Measurements from ENCODE around the gene KRTAP5-8. TPM values are rescaled to one million over a fixed set of nuclear protein-coding genes. Genes with fewer than 3 reads are reported as not detected.
"Not testable (repeated sequence)": the region's sequence is repeated elsewhere in the genome, so short reads cannot be mapped to it uniquely, and the experiment has no call there.

Gene KRTAP5-8
- total RNA-seq, 1 experiment from 2014 or later, result 0.26 TPM

DNA sequence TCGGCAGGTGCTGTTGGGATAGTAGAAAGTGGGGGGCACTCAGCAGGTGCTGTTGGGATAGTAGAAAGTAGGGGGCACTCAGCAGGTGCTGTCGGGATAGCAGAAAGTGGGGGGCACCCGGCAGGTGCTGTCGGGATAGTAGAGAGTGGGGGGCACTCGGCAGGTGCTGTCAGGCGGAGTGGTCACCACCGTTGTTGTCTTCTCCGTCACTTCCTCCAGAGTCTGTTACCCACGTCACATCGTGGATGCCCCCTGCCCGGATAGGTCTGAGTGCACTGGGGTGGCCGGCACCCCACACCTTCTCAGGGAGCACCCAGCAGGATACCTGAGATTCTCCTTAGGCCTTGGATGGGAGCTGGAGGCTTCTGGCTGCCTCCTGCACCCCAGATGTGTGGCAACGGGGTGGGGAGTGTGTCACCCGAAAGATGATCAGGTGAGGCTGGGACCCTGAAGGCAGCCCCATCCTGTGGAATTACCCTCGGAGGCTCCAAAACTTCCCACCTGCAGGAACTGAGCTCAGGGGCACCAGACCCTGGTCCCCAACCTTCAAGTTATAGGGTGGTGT lies 34.9 kb upstream of the KRTAP5-8 start:
- in situ Hi-C loops (cut with HindIII; ENCODE audit: low pct_unique_long_range_greater_than_20kb, low sequenced_read_pairs), result no loop called here
- no peak for DNase-seq (ENCODE audit: low read depth, low spot score)

DNA sequence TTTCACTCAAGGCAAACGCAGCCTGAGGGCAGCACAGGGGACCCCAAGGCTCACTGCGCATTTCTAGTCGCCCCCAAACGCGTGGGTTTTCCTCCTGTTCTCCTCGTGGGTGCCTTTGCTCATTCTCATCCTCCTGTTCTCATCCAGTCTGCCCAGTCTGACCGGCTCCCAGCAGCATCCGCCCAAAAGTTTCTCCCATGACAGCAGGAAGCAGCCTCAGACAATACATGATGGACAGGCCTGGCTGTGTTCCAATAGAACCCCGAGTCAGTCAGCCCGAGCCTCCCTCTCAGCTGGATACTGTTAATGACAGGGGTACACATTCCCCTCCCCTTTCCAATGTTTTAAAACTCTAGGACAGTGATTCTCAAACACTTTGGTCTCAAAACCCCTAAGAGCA lies 33.3 kb upstream of the KRTAP5-8 start:
- DNase-seq (ENCODE audit: low read depth, low spot score), result no peak
- in situ Hi-C loops (cut with HindIII; ENCODE audit: low pct_unique_long_range_greater_than_20kb, low sequenced_read_pairs), result no loop called here

DNA sequence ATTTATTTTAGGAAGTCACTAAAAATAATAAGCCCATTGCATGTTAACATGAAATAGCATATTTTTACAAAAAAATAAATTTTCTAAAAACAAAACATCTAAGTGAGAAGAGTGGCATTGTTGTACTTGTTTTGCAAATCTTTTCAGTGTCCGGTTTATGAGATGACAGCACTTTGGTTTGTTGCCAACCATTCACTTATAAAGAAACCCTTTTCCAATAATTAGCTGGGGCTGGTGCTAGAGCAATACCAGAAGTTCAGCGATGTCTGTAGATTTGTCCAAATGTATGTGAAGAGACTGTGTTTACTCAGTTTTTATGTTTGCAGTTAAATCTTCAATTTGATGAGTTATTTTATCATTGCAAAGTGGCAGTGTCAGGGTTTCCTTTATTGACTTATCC lies 32.8 kb upstream of the KRTAP5-8 start:
- in situ Hi-C loops (cut with HindIII; ENCODE audit: low pct_unique_long_range_greater_than_20kb, low sequenced_read_pairs), result no loop called here
- no peak for DNase-seq (ENCODE audit: low read depth, low spot score)

DNA sequence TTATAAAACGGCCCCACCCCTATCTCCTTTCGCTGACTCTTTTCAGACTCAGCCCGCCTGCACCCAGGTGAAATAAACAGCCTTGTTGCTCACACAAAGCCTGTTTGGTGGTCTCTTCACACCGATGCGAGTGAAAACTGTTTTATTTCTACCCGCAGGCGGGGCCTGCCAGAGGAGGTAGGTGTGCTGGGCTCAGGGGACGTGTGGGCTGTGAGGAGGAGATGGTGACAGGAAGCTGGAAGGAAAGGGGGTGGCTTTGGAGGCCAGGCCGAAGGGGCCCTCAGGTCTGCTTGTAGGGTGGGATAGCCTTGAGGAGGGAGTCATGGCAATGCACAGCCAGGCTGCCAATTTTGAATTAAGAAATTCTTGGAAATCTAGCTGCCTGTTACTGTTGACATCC lies 32.0 kb upstream of the KRTAP5-8 start:
- in situ Hi-C loops (cut with HindIII; ENCODE audit: low pct_unique_long_range_greater_than_20kb, low sequenced_read_pairs), result no loop called here

DNA sequence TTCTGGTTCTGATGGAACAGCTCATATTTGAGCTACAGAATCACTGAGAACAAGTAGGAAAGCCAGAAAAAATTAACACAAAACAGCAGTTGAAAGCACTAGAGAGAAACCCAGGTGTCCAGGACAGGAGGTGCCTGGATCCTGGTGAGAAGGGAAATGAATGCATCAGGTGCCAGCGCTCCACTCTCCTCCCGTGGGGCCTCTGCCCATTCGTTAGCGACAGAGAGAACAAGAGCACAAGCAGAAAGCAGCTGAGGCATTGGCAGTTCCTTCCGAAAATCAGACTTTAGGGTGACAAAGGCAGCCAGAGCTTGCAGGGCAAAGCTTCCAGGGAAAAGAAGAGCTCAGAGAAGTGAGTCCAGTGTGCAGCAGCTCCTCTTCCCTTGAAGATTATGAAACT lies 30.7 kb upstream of the KRTAP5-8 start:
- no peak for DNase-seq (ENCODE audit: low read depth, low spot score)
- in situ Hi-C loops (cut with HindIII; ENCODE audit: low pct_unique_long_range_greater_than_20kb, low sequenced_read_pairs), result no loop called here

More for the DNA sequence above, 32.0 kb upstream of the KRTAP5-8 start:
- no peak for DNase-seq (ENCODE audit: low read depth, low spot score)

DNA sequence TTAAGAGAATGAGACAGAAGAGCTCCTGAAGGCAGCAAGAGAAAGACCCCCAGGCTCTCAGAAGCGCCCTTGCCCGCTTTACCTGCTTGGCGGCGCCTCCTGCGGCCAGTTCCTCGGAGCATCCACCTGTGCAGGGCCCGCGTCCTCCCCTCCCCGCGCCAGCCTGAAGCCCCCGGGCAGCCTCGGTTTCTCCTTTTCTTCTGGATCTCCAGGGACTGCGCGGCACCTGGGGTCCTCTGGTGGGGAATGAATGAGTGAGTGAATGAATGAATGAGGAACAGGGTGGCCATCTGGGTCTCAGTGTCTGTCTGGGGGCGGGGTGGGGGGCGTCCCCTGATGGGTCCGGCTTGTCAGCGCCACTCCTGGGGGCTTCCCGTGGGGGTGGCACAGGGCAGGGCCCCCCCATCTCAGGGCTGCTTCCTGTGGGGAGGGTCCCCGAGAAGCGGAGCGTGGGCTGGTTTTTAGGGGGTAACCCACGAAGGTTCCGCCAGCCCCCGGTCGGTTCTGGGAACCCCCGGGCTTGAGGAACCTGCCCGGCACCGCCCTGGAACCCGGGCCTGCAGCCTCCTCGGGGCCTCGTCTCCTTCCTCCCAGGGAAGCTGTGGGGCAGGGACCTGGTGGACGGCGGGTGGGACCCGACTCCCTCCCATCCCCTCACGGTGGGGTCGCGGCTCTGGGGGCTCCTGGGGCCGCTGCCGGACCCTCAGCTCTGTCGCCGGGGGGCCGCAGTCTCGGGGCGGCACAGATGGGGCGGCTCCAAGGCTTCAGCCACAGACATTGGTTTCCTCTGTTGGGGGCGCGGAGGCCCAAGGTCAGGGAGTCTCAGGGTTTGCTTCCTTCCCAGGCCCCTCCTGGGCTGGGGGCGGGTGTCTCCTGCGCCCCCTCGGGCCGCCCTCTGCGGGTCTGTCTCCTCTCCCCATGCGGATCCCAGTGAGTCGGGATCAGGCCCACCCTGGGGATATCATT lies 19.0 kb upstream of the KRTAP5-8 start:
- in situ Hi-C loops (cut with HindIII; ENCODE audit: low pct_unique_long_range_greater_than_20kb, low sequenced_read_pairs), result no loop called here
- no peak for DNase-seq (ENCODE audit: low read depth, low spot score)

DNA sequence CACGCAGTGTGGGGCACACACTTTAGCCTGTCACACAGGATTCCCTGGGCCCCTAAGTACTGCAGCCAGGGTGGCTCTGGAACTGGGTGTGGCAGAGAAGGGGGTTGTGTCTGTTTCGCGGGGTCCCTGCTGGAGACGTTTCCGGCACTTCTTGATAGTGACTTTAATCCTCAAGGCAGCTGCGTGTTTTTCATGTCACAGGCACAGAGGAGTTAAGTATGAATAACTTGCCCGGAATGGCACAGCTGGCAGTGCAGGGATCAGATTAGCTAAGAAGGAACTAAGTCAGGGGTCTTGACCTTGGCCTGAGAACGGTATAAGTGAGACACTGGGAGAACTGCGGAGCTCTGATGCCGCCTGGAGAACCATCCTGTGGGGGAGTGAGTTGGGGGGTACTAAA lies 18.3 kb upstream of the KRTAP5-8 start:
- no peak for DNase-seq (ENCODE audit: low read depth, low spot score)
- in situ Hi-C loops (cut with HindIII; ENCODE audit: low pct_unique_long_range_greater_than_20kb, low sequenced_read_pairs), result no loop called here

DNA sequence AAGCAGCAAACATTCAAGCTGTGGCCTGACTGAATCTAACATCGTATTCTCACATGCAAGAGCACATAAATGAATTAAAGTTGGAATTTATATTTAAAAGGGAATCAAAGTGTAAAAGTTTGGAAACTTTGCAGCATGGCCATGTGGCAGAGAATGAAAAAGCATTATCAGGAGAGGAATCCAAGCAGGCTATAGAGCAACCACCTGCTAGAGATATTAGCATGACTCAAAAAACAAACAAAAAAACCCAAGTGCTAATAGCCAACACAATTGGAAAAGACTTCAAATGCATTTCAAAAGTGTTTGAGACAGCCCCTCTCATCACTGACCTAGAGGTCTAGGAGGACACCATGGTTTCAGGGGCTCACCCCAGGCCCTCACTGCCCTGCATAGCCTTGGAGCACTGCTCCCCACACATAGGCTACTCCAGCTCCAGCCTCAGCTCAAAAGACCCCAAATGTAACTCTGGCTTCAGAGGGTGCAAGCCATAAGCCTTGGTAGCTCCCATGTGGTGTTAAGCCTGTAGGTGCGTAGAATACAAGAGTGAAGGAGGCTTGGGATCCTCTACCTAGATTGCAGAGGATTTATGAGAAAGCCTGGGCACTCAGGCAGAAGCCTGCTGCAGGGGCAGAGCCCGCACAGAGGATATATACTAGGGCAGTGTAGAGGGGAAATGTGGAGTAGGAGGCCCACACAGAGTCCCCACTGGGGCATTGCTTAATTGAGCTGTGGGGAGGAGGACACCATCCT lies 12.5 kb upstream of the KRTAP5-8 start:
- in situ Hi-C loops (cut with HindIII; ENCODE audit: low pct_unique_long_range_greater_than_20kb, low sequenced_read_pairs), result no loop called here
- DNase-seq (ENCODE audit: low read depth, low spot score), result no peak

DNA sequence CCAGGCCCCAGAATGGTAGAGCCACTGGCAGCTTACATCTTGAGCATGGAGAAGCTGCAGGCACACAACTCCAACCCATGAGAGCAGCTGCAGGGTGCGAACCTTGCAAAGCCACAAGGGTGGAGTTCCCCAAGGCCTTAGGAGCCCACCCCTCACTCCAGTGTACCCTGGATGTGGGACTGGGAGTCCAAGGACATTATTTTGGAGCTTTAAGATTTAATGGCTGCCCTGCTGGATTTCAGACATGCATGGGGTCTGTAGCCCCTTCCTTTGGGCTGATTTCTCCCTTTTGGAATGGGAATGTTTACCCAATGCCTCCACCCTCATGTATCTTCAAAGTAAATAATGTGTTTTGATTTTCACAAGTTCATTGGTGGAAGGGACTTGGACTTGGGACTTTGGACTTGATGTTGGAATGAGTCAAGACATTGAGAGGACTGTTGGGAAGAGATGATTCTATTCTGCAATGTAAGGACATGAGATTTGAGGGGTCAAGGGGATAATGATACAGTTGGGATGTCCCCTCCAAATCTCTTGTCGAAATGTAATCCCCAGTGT lies 11.8 kb upstream of the KRTAP5-8 start:
- DNase-seq (ENCODE audit: low read depth, low spot score), result no peak
- in situ Hi-C loops (cut with HindIII; ENCODE audit: low pct_unique_long_range_greater_than_20kb, low sequenced_read_pairs), result no loop called here

DNA sequence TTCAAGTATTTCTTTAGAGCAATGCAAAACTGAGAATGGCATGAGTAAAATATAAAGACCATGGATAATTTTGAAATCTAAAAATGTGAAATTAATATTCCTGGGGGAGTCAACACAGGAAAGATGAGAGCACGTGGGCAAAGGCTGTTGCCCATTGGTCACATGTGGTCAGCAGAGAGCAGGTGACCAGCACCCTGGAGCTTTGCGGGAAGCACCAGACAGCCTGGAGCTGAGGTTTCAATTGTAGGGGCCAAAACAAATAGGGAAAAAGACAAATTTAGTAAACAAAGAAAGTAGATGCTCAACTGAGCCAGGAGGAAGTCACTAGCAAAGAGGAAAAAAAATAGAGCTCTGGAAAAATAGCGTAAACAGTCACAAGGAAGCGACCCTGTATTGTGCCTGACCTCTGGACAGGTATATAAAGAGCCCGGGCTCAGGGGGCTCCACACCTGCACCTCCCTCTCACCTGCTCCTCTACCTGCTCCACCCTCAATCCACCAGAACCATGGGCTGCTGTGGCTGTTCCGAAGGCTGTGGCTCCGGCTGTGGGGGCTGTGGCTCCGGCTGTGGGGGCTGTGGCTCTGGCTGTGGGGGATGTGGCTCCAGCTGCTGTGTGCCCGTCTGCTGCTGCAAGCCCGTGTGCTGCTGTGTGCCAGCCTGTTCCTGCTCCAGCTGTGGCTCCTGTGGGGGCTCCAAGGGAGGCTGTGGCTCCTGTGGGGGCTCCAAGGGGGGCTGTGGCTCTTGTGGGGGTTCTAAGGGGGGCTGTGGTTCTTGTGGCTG lies 10.8 kb upstream of the KRTAP5-8 start, which contains the start of gene KRTAP5-7:
Gene KRTAP5-7, plus strand, starts transcription at position 472 of the 780 bp plus-strand sequence. Its CDS starts 34 bp downstream, at position 506.
- in situ Hi-C loops (cut with HindIII; ENCODE audit: low pct_unique_long_range_greater_than_20kb, low sequenced_read_pairs), result not testable (repeated sequence)
- peak; percentile 56 for DNase-seq (ENCODE audit: low read depth, low spot score)

DNA sequence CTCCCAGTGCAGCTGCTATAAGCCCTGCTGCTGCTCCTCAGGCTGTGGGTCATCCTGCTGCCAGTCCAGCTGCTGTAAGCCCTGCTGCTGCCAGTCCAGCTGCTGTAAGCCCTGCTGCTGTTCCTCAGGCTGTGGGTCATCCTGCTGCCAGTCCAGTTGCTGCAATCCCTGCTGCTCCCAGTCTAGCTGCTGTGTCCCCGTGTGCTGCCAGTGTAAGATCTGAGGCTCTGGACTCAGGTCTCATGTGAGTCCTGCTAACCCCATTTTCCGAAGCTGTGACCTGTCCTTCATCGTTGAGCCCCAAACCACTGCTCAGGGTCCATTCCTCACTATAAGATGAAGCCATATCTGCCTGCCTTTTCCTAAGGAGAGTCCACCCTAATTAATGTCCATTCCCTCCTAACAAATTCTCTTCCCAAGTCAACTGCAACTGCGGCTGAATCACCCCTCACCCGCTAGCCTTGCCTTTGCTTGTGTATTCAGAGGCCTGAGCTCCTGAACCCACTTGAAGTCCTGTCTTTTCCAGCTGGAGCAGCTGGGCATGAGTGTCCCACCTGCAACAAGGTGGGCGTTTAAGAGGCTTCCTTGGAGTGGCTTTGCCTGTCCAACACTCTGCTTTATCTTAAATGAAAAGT lies 10.1 kb upstream of the KRTAP5-8 start:
- in situ Hi-C loops (cut with HindIII; ENCODE audit: low pct_unique_long_range_greater_than_20kb, low sequenced_read_pairs), result no loop called here
- no peak for DNase-seq (ENCODE audit: low read depth, low spot score)

DNA sequence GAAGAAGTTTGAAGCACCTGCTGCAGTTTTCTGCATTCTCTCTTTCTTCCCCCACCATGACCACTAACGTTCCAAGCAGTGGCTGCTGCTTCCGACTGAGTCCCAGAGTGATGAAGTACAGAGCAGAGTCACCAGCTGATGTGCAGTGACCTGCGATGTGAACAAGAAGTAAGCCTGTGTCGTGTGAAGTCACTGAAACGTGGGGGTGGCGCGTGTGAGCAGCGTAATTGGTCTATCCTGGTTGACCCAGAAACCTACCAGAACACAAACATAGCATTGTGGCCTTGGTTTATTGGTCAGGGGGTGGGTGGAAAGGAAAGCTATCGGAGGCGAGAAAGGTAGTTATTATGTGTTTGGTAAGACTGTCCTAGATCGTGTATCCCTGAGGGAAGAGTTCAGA lies 7.2 kb upstream of the KRTAP5-8 start:
- in situ Hi-C loops (cut with HindIII; ENCODE audit: low pct_unique_long_range_greater_than_20kb, low sequenced_read_pairs), result no loop called here
- DNase-seq (ENCODE audit: low read depth, low spot score), result no peak

DNA sequence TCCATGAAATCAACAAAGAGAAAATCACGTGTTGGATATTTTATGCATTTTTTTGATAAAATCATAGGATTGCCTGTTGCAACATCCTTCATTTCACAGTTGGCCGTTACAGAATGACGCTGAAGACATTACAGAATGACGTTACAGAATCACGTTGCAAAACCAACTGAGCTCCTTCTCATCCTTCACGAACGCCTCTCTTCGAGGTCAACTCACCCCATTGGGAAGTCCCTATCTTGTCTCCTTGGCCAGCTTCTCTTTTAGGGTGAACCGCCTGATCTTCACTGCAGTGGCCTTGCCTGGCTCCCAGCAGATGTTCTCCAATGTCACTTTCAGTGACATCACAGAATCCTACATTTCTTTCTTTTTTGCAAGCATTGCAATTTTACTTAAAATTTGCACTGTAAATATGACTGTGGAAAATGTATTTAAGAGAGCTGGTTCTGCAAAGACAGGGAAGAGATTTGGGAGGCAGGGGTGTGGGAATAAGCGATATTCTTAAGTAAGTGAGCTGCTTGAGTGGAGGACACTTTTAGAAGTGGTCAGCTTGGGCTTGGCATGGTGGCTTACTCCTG lies 5.7 kb upstream of the KRTAP5-8 start:
- DNase-seq (ENCODE audit: low read depth, low spot score), result no peak
- in situ Hi-C loops (cut with HindIII; ENCODE audit: low pct_unique_long_range_greater_than_20kb, low sequenced_read_pairs), result no loop called here

DNA sequence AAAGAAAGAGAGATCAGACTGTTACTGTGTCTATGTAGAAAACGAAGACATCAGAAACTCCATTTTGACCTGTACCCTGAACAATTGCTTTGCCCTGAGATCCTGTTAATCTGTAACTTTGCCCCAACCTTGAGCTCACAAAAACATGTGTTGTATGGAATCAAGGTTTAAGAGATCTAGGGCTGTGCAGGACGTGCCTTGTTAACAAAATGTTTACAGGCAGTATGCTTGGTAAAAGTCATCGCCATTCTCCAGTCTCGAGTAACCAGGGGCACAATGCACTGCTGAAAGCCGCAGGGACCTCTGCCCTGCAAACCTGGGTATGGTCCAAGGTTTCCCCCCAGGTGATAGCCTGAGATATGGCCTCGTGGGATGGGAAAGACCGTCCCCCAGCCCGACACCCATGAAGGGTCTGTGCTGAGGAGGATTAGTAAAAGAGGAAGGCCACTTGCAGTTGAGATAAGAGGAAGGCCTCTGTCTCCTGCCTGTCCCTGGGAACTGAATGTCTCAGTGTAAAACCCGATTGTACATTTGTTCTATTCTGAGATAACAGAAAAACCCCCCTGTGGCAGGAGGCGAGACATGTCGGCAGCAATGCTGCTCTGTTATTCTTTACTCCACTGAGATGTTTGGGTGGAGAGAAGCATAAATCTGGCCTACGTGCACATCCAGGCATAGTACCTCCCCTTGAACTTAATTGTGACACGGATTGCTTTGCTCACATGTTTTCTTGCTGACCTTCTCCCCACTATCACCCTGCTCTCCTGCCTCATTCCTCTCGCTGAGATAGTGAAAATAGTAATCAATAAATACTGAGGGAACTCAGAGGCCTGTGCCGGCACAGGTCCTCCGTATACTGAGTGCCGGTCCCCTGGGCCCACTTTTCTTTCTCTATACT lies 2.9 kb upstream of the KRTAP5-8 start:
- not testable (repeated sequence) for DNase-seq (ENCODE audit: low read depth, low spot score)

DNA sequence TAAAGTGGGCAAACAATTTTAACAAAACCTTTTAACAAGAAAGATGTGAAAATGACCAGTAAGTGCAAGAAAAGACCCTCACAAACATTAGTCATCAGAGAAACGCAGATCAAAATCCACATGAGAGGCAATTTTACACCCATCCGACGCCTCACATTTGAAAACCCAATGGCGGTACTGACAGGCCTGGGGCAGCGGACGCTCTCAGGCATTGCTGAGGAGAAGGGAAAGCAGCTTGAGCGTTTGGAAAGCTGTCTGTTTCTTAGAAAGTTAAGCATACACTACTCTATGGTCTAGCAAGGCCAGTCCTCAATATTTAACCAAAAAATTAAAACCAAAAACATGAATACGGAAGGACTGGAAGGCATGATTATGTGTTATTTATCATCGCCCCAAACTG lies 2.0 kb upstream of the KRTAP5-8 start:
- DNase-seq (ENCODE audit: low read depth, low spot score), result no peak
- in situ Hi-C loops (cut with HindIII; ENCODE audit: low pct_unique_long_range_greater_than_20kb, low sequenced_read_pairs), result no loop called here

More for the DNA sequence above, 2.9 kb upstream of the KRTAP5-8 start:
- in situ Hi-C loops (cut with HindIII; ENCODE audit: low pct_unique_long_range_greater_than_20kb, low sequenced_read_pairs), result not testable (repeated sequence)

DNA sequence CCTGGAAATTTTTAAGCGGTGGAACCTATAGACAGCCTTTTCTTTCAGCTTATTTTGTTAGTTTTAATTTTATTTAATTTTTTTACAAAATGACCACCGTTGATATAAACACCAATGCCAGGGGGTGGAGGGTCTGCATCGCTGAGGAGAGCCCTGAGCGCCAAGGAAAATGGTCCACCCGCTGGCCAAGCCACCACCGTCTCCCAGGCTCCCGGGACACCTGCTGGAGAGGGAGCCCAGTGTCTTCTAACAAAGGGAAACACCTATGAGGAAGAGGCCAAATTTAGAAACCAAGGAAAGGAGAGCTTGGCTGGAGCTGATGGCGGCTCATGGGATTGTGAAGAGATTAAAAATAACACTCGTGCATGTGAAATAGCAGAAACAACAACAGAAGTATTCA lies 288 bp upstream of the KRTAP5-8 start:
- DNase-seq (ENCODE audit: low read depth, low spot score), result no peak
- in situ Hi-C loops (cut with HindIII; ENCODE audit: low pct_unique_long_range_greater_than_20kb, low sequenced_read_pairs), result no loop called here

Measured in SK-MEL-5 (cell line).